Measurements from ENCODE around the gene RRBP1.

DNA sequence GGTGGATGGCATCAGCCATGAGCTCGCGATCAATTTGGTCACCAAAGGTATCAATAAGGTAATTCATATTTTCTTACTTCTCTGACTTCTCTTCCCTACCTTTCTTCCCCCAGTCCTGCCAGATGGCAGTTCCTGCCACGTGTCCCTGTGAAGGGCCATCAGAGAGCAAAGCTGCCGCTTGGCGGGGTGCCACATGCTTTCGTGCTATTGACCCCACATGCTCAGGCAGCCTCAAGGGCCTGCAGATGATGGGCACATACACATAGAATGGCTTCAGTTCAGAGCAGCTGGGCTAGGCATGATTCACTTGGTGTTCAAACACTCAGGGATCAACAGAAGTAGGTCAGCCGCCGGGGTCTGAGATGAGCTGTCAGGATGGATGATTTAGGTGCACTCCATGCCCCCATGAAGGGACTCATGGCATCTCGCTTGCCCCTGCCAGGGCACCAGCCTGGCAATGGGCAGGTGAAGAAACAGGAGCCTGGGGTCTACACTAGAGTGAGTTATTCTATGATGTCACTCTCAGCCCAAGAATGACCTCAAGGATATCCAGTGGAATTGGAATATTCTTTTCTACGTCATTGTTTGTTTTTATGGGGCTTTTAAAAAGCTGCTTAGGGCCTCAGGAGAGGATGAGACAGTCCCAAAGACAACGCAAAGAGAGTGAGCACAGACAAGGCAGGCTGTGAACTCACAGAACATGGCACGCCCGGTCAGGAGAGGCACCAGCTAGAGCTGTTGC is 43.2 kb upstream of the RRBP1 start:
- TF ChIP-seq, protein P1, sequence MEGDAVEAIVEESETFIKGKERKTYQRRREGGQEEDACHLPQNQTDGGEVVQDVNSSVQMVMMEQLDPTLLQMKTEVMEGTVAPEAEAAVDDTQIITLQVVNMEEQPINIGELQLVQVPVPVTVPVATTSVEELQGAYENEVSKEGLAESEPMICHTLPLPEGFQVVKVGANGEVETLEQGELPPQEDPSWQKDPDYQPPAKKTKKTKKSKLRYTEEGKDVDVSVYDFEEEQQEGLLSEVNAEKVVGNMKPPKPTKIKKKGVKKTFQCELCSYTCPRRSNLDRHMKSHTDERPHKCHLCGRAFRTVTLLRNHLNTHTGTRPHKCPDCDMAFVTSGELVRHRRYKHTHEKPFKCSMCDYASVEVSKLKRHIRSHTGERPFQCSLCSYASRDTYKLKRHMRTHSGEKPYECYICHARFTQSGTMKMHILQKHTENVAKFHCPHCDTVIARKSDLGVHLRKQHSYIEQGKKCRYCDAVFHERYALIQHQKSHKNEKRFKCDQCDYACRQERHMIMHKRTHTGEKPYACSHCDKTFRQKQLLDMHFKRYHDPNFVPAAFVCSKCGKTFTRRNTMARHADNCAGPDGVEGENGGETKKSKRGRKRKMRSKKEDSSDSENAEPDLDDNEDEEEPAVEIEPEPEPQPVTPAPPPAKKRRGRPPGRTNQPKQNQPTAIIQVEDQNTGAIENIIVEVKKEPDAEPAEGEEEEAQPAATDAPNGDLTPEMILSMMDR (IDR thresholded peaks at IDR 0.05), result no peak
- no peak for TF ChIP-seq POLR2A (IDR thresholded peaks at IDR 0.05)

Measured in vagina (tissue), 2 donors.